CD4-positive, alpha-beta memory T cell (primary cell): ENCODE measurements around the gene AKAP6. TPM values are rescaled to one million over a fixed set of nuclear protein-coding genes. Genes with fewer than 3 reads are reported as not detected.

ENCODE experiments used
- CTCF ChIA-PET: fragments of 350-600 bp; sonication (Branson Sonifier 250); formaldehyde crosslinking; loops from one replicate; lab custom pipeline; 2021; ENCODE audit warnings: inconsistent platforms; ENCODE audit not compliant: partially characterized antibody; lab: Charles Lee
- POLR2A ChIA-PET: fragments of 350-600 bp; sonication (Branson Sonifier 250); formaldehyde crosslinking; loops from one replicate; lab custom pipeline; 2021; ENCODE audit not compliant: partially characterized antibody; lab: Charles Lee
- DNase-seq, 5 donors: peaks; one replicate each; pipeline versions ENCODE4 v3.0.0 to v3.0.0-alpha.2; 2020 to 2022; ENCODE audit warnings: mixed read lengths in 1 of 5
- H3K27ac ChIP-seq: one replicate; pipeline ENCODE4 v1.7.0; 2013; ENCODE audit warnings: low read depth, low read length
- H3K27me3 ChIP-seq: 2 replicates; pipeline ENCODE4 v1.7.0; 2013; ENCODE audit warnings: mild to moderate bottlenecking, low read length, moderate library complexity; ENCODE audit not compliant: insufficient read depth
- H3K36me3 ChIP-seq: 2 replicates; pipeline ENCODE4 v1.7.0; 2013; ENCODE audit warnings: mild to moderate bottlenecking, low read length, moderate library complexity; ENCODE audit not compliant: insufficient read depth
- H3K4me1 ChIP-seq: 2 replicates; pipeline ENCODE4 v1.7.0; 2013; ENCODE audit warnings: mild to moderate bottlenecking, low read length, moderate library complexity; ENCODE audit not compliant: insufficient read depth
- H3K4me3 ChIP-seq, 2 donors: one replicate each; pipeline ENCODE4 v1.7.0; 2013; ENCODE audit warnings: low read length in 2 of 2, mild to moderate bottlenecking in 1 of 2
- H3K9me3 ChIP-seq, 2 donors: one replicate each; pipeline ENCODE4 v1.7.0; 2013; ENCODE audit warnings: low read length in 2 of 2, control low read depth in 1 of 2; ENCODE audit not compliant: control insufficient read depth in 1 of 2
- H3K27ac Mint-ChIP-seq, 7 donors: one replicate each; pipeline ENCODE4 v1.8.0; 2020 to 2021; ENCODE audit warnings: mixed read lengths in 7 of 7, mild to moderate bottlenecking in 6 of 7, inconsistent platforms in 3 of 7, moderate library complexity in 3 of 7
- H3K27me3 Mint-ChIP-seq, 2 donors: one replicate each; pipeline ENCODE4 v1.8.0; 2020 to 2021; ENCODE audit warnings: mixed read lengths in 2 of 2
- H3K36me3 Mint-ChIP-seq, 2 donors: one replicate each; pipeline ENCODE4 v1.8.0; 2020 to 2021; ENCODE audit warnings: mixed read lengths in 2 of 2, inconsistent platforms in 1 of 2, mild to moderate bottlenecking in 1 of 2
- H3K4me1 Mint-ChIP-seq, 4 donors: one replicate each; pipeline ENCODE4 v1.8.0; 2020 to 2021; ENCODE audit warnings: mixed read lengths in 4 of 4, mild to moderate bottlenecking in 1 of 4
- H3K4me3 Mint-ChIP-seq, 8 donors: one replicate each; pipeline ENCODE4 v1.8.0; 2020 to 2021; ENCODE audit warnings: mixed read lengths in 8 of 8, mild to moderate bottlenecking in 7 of 8, moderate library complexity in 6 of 8, inconsistent platforms in 3 of 8
- H3K9me3 Mint-ChIP-seq, 8 donors: one replicate each; pipeline ENCODE4 v1.8.0; 2020 to 2021; ENCODE audit warnings: mixed read lengths in 8 of 8, mild to moderate bottlenecking in 5 of 8, inconsistent platforms in 3 of 8, moderate library complexity in 1 of 8
- intact Hi-C: fragments of 100-400 bp; cut with micrococcal nuclease; formaldehyde crosslinking; loops from one replicate; pipeline ENCODE4 v1.15.1; 2023
- polyA plus RNA-seq, 2 donors: library from polyadenylated mRNA; unstranded; fragments of 300-500 nt; fragmentation: Illumina TruSeq; gene quantifications; one replicate each; pipeline ENCODE4 v1.2.3, GENCODE V29; 2021
- total RNA-seq, 2 experiments: library from RNA; stranded (reverse); gene quantifications; one replicate each; pipeline ENCODE4 v1.2.3, GENCODE V29; 2021

Gene AKAP6
- total and polyA plus RNA-seq, 4 experiments from 2014 or later, result 0.98 to 4.4 (median 3.7) TPM; not detected in 1

GRCh38 chr14:32318087-32318795 is 10.9 kb upstream of the AKAP6 start:
- H3K4me3 Mint-ChIP-seq, result no peak overlapping the region
- no peaks in the 10 kb centered on the region for H3K4me1 Mint-ChIP-seq
- intact Hi-C loops, result no loop called here
- ChIA-PET CTCF (no interaction called here), POLR2A (no interaction called here)
- no peak for DNase-seq
- H3K36me3 Mint-ChIP-seq, result no peaks in the 10 kb centered on the region
- Histone ChIP-seq H3K4me3 (no peak overlapping the region), H3K27me3 (no peaks in the 10 kb centered on the region), H3K9me3 (no peaks in the 10 kb centered on the region), H3K27ac (no peak overlapping the region), H3K36me3 (no peaks in the 10 kb centered on the region), H3K4me1 (no peaks in the 10 kb centered on the region)
- H3K27ac Mint-ChIP-seq, result no peak overlapping the region
- no peaks in the 10 kb centered on the region for H3K27me3 Mint-ChIP-seq
- H3K9me3 Mint-ChIP-seq, result peaks cover 0 to 2% (median 0%) of the 10 kb centered on the region in 8 donors

- Histone ChIP-seq H3K27ac (no peak overlapping the region), H3K27me3 (no peaks in the 10 kb centered on the region), H3K4me1 (no peaks in the 10 kb centered on the region), H3K36me3 (no peaks in the 10 kb centered on the region), H3K9me3 (no peaks in the 10 kb centered on the region), H3K4me3 (no peak overlapping the region)
- H3K9me3 Mint-ChIP-seq, result peaks cover 0 to 2% (median 0%) of the 10 kb centered on the region in 8 donors
- H3K4me3 Mint-ChIP-seq, result no peak overlapping the region
- POLR2A ChIA-PET, result interaction anchor here (0.7 kb wide), 1 partner anchor 8 kb away, joined by 3 read pairs; no protein-coding TSS in a partner anchor
- no peaks in the 10 kb centered on the region for H3K36me3 Mint-ChIP-seq
- H3K27ac Mint-ChIP-seq, result no peak overlapping the region
- intact Hi-C loops, result no loop called here
- CTCF ChIA-PET, result no interaction called here
- no peak for DNase-seq
- no peaks in the 10 kb centered on the region for H3K4me1 Mint-ChIP-seq
- H3K27me3 Mint-ChIP-seq, result no peaks in the 10 kb centered on the region
These were observed 9.6 kb upstream of the AKAP6 start for GRCh38 chr14:32319368-32320049.

- H3K36me3 ChIP-seq, result no peaks in the 10 kb centered on the region
- no peaks in the 10 kb centered on the region for H3K4me1 ChIP-seq
- H3K36me3 Mint-ChIP-seq, result no peaks in the 10 kb centered on the region
- intact Hi-C loops, result no loop called here
- no peaks in the 10 kb centered on the region for H3K27me3 ChIP-seq
- no peaks in the 10 kb centered on the region for H3K9me3 ChIP-seq
- DNase-seq, result no peak
- no peaks in the 10 kb centered on the region for H3K4me1 Mint-ChIP-seq
- no peak overlapping the region for H3K4me3 ChIP-seq
- ChIA-PET CTCF (no interaction called here), POLR2A (no interaction called here)
- peaks cover 0 to 8% (median 4%) of the 10 kb centered on the region in 8 donors for H3K9me3 Mint-ChIP-seq
- no peaks in the 10 kb centered on the region for H3K27me3 Mint-ChIP-seq
- H3K4me3 Mint-ChIP-seq, result no peak overlapping the region
- H3K27ac Mint-ChIP-seq, result no peak overlapping the region
- no peak overlapping the region for H3K27ac ChIP-seq
These were observed 4.5 kb upstream of the AKAP6 start for GRCh38 chr14:32324601-32325000.

GRCh38 chr14:32327255-32327961 is 1.7 kb upstream of the AKAP6 start:
- Mint-ChIP-seq H3K9me3 (peaks cover 0 to 8% (median 4%) of the 10 kb centered on the region in 8 donors), H3K4me1 (no peaks in the 10 kb centered on the region), H3K27me3 (no peaks in the 10 kb centered on the region), H3K36me3 (no peaks in the 10 kb centered on the region), H3K4me3 (no peak overlapping the region), H3K27ac (no peak overlapping the region)
- DNase-seq, result no peak
- Histone ChIP-seq H3K36me3 (no peaks in the 10 kb centered on the region), H3K4me1 (no peaks in the 10 kb centered on the region), H3K4me3 (no peak overlapping the region), H3K27ac (no peak overlapping the region), H3K27me3 (no peaks in the 10 kb centered on the region), H3K9me3 (no peaks in the 10 kb centered on the region)
- ChIA-PET CTCF (no interaction called here), POLR2A (interaction anchor here (0.6 kb wide), 1 partner anchor 8 kb away, joined by 3 read pairs; no protein-coding TSS in a partner anchor)
- intact Hi-C loops, result no loop called here

- intact Hi-C loops, result no loop called here
- Histone ChIP-seq H3K36me3 (no peaks in the 10 kb centered on the region), H3K9me3 (no peaks in the 10 kb centered on the region), H3K4me3 (no peak overlapping the region), H3K4me1 (no peaks in the 10 kb centered on the region), H3K27ac (no peak overlapping the region), H3K27me3 (no peaks in the 10 kb centered on the region)
- POLR2A ChIA-PET, result no interaction called here
- H3K27me3 Mint-ChIP-seq, result no peaks in the 10 kb centered on the region
- CTCF ChIA-PET, result interaction anchor here (0.6 kb wide), 1 partner anchor 27 kb away, joined by 4 read pairs; no protein-coding TSS in a partner anchor
- DNase-seq, result no peak
- H3K36me3 Mint-ChIP-seq, result no peaks in the 10 kb centered on the region
- no peak overlapping the region for H3K27ac Mint-ChIP-seq
- peaks cover 0 to 8% (median 3%) of the 10 kb centered on the region in 8 donors for H3K9me3 Mint-ChIP-seq
- no peak overlapping the region for H3K4me3 Mint-ChIP-seq
- no peaks in the 10 kb centered on the region for H3K4me1 Mint-ChIP-seq
These were observed 690 bp downstream of the AKAP6 start for GRCh38 chr14:32329690-32330285.

GRCh38 chr14:32330351-32331111 is 1.4 kb downstream of the AKAP6 start:
- Mint-ChIP-seq H3K4me1 (no peaks in the 10 kb centered on the region), H3K27ac (no peak overlapping the region), H3K36me3 (no peaks in the 10 kb centered on the region), H3K4me3 (no peak overlapping the region), H3K9me3 (peaks cover 0 to 8% (median 3%) of the 10 kb centered on the region in 8 donors), H3K27me3 (no peaks in the 10 kb centered on the region)
- intact Hi-C loops, result no loop called here
- no peak for DNase-seq
- H3K36me3 ChIP-seq, result no peaks in the 10 kb centered on the region
- no peak overlapping the region for H3K27ac ChIP-seq
- no peaks in the 10 kb centered on the region for H3K4me1 ChIP-seq
- no peak overlapping the region for H3K4me3 ChIP-seq
- ChIA-PET POLR2A (no interaction called here), CTCF (no interaction called here)
- no peaks in the 10 kb centered on the region for H3K27me3 ChIP-seq
- H3K9me3 ChIP-seq, result no peaks in the 10 kb centered on the region
